ENCODE data around the gene SHISA7.
A peak's percentile ranks its signal among the peaks of the same experiment; 100 is the strongest.

Gene SHISA7

DNA sequence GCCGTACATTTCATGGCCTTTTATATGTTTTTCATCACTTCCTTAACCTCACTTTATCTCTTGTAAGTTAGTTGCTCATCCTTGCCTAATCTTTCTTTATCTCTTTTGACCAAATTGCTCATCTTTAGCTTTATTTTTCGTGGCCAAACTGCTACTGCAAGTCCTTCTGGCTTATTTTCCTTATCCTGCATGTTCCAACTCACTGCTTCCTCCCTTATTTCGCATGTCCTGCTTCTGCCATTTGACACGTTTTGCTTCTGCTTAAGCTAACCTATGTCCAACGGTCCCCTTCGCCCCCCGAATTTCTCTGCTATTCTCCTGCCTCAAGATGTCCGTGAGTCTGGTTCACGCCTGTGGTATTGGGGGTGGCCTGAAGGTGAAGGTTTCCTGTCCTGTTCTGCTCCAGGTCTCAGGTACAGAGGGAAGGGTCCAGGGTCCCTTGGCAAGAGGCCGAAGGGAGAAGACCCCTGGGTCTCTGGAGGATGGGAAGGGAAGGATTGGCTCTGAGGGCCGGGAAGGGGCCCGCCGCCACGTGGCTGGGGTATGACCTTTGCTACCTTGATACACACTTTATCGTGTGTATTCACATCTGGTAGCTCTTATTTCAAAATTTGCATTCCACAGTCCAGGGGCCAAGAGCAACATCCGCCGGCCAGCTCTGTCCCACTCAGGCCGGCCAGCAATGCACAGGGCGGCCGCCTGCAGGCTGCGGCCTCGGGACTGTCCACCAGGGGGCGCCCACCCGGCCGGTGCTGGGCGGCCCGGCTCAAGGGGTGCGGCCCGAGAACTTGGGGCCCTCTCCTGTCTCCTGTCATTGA lies 24.3 kb upstream of the SHISA7 start (continued):
- no peak for TF ChIP-seq ZNF433 (tag by site-specific recombination; IDR thresholded peaks at IDR 0.05; ENCODE audit: low read depth)
- TF ChIP-seq HOXD13 (CRISPR knock-in tag; IDR thresholded peaks at IDR 0.05; ENCODE audit: borderline replicate concordance), result no peak
- TF ChIP-seq SCRT2 (tag by site-specific recombination; IDR thresholded peaks at IDR 0.05), result no peak
- no peak for TF ChIP-seq MZF1 (tag by site-specific recombination; IDR thresholded peaks at IDR 0.05; ENCODE audit: borderline replicate concordance)
- TF ChIP-seq ZSCAN30 (tag by site-specific recombination; IDR thresholded peaks at IDR 0.05), result 0 out of 2 replicates have a peak, but pooled peaks have one; percentile 25
- TF ChIP-seq TSHZ1 (tag by site-specific recombination; IDR thresholded peaks at IDR 0.05; ENCODE audit: borderline replicate concordance), result no peak
- TF ChIP-seq ZNF660 (tag by site-specific recombination; IDR thresholded peaks at IDR 0.05), result 0 out of 2 replicates have a peak, but pooled peaks have one; percentile 31
- no peak for TF ChIP-seq ZNF561 (tag by site-specific recombination; IDR thresholded peaks at IDR 0.05; ENCODE audit: borderline replicate concordance)
- no peak for TF ChIP-seq ZNF76 (tag by site-specific recombination; IDR thresholded peaks at IDR 0.05; ENCODE audit: borderline replicate concordance, low read depth)
- TF ChIP-seq SCRT1 (tag by site-specific recombination; IDR thresholded peaks at IDR 0.05; ENCODE audit: borderline replicate concordance), result no peak
- peak; percentile 91 for TF ChIP-seq CTCF (tag by site-specific recombination; IDR thresholded peaks at IDR 0.05)
- TF ChIP-seq ZNF16 (tag by site-specific recombination; IDR thresholded peaks at IDR 0.05; ENCODE audit: low read depth), result no peak
- TF ChIP-seq ZNF157 (tag by site-specific recombination; IDR thresholded peaks at IDR 0.05), result no peak

- peak; percentile 75 for TF ChIP-seq PRDM1 (tag by site-specific recombination; IDR thresholded peaks at IDR 0.05)
- peak; percentile 92 for TF ChIP-seq ZNF121 (tag by site-specific recombination; IDR thresholded peaks at IDR 0.05)
- TF ChIP-seq ZNF830 (tag by site-specific recombination; IDR thresholded peaks at IDR 0.05; ENCODE audit: low read depth), result no peak
- TF ChIP-seq ZNF350 (tag by site-specific recombination; IDR thresholded peaks at IDR 0.05), result no peak
- ChIA-PET POLR2A (interaction anchor here (1.1 to 2.1 kb wide), 2 partner anchors 38 to 59 kb away, joined by 3 to 5 read pairs; partner anchors contain the start of gene UBE2S), CTCF (interaction anchor here (0.6 to 5.1 kb wide), 18 partner anchors 11 to 639 kb away, joined by 4 to 152 read pairs (median 10); partner anchors contain the start of genes CCDC106, ZNF524, ZNF628 and ZNF784)
- Histone ChIP-seq H3K9me3 (ENCODE audit: control insufficient read depth, insufficient read depth, low read depth, low read length) (no peaks in the 10 kb centered on the region), H3K4me3 (ENCODE audit: low read depth, low read length) (no peak overlapping the region), H3K4me1 (ENCODE audit: control insufficient read depth, insufficient read depth, low read length) (no peaks in the 10 kb centered on the region), H3K36me3 (ENCODE audit: control insufficient read depth in 2 of 2, insufficient read depth in 1 of 2, low read length in 2 of 2) (no peaks in the 10 kb centered on the region), H3K27ac (ENCODE audit: extremely low read depth, low read depth, low read length) (no peak overlapping the region)
Observed at GRCh38 chr19:55466241-55466614, 23.1 kb upstream of the SHISA7 start.
